GM20000 (cell line): ENCODE results near the gene NEK8.
"Not testable (repeated sequence)": the region's sequence is repeated elsewhere in the genome, so short reads cannot be mapped to it uniquely, and the experiment has no call there.

Experiments used
- DNase-seq: peaks from one replicate; pipeline ENCODE4 v3.0.0; 2012; ENCODE audit warnings: low spot score
- TF ChIP-seq, protein P1 (sequence below): IDR thresholded peaks from 2 replicates; pipeline ENCODE4 v1.5.1; 2012; ENCODE audit warnings: mild to moderate bottlenecking, control low read depth; ENCODE audit errors: extremely low read depth, missing control alignments

The NEK8 gene

DNA sequence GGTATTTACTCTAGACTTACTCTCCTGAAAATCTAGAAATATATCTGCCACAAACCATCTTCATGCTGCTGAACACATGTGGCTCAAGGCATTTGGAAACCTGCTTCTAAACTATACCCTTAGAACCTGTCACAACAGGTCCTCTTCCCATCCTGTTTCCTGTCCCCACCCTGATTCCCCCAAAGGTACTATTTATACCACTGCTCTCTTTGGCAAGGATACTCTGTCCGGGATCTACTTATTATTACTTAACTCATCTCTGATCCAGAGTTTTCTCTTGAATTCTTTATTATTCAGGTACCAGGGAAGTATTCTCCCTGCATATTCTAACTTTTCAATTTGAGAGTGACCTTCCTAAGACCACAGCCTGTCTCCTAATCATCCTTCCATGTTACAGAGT lies 48.6 kb downstream of the NEK8 start:
- DNase-seq: no peak
- TF ChIP-seq, protein P1, sequence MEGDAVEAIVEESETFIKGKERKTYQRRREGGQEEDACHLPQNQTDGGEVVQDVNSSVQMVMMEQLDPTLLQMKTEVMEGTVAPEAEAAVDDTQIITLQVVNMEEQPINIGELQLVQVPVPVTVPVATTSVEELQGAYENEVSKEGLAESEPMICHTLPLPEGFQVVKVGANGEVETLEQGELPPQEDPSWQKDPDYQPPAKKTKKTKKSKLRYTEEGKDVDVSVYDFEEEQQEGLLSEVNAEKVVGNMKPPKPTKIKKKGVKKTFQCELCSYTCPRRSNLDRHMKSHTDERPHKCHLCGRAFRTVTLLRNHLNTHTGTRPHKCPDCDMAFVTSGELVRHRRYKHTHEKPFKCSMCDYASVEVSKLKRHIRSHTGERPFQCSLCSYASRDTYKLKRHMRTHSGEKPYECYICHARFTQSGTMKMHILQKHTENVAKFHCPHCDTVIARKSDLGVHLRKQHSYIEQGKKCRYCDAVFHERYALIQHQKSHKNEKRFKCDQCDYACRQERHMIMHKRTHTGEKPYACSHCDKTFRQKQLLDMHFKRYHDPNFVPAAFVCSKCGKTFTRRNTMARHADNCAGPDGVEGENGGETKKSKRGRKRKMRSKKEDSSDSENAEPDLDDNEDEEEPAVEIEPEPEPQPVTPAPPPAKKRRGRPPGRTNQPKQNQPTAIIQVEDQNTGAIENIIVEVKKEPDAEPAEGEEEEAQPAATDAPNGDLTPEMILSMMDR: no peak

DNA sequence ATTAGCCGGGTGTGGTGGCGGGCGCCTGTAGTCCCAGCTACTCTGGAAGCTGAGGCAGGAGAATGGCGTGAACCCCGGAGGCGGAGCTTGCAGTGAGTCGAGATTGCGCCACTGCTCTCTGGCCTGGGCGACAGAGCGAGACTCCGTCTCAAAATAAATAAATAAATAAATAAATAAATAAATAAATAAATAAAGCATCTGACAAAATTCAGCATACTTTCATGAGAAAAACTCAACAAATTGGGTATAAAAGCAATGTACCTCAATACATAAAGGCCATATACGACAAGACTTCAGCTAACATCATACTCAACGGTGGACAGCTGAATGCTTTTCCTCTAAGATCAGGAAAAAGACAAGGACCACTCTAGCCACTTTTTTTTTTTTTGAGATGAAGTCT lies 51.0 kb downstream of the NEK8 start:
- DNase-seq: not testable (repeated sequence)

DNA sequence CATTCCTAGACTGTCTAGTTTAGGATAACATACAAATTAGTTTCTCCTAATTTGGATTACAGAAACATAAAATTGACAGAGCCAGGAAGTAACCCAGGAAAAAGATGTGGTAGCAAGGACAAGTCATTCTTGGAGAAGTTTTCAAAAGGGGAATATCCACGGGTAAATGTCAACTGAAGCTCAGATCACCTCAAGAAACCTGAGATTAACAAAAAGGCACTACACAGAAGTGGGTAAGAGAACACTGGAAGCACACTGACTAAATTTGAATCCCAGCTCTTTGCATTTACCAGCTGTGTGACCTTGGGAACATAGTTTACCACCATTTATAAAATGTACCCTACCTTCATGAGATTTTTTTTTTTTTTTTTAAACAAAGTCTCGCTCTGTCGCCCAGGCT lies 54.6 kb downstream of the NEK8 start:
- no peak for DNase-seq
- TF ChIP-seq, protein P1: no peak

DNA sequence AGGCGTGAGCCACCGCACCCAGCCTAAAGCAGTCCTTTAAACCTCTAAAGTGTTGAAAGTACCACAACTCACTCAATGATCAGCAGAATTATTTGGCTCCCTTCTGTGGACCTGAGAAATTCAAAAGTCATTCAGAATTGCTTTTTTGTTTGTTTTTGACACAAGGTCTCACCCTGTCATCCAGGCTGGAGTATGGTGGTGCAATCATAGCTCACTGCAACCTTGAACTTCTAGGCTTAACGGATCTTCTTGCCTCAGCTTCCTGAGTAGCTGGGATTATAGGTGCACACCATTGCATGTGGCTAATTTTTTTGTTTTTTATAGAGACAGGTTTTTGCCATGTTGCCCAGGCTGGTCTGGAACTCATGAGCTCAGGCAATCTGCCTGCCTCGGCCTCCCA lies 59.5 kb downstream of the NEK8 start:
- TF ChIP-seq, protein P1: no peak
- no peak for DNase-seq
